GM21529 (cell line): ENCODE measurements around the gene F2RL1.
"Not testable (repeated sequence)": the region's sequence is repeated elsewhere in the genome, so short reads cannot be mapped to it uniquely, and the experiment has no call there.

Experiments used
- ATAC-seq: cut with Tn5 transposase; IDR thresholded peaks from one replicate; pipeline ENCODE4 v1.9.1; 2021; ENCODE audit not compliant: unreplicated experiment

Gene F2RL1

GRCh38 chr5:76818844-76819831 is at the start of gene F2RL1:
Gene F2RL1, plus strand, starts transcription at chr5:76819030. Its CDS starts 153 bp downstream, at chr5:76819183.
- ATAC-seq, result no peak

GRCh38 chr5:76771041-76771440 is 47.8 kb upstream of the F2RL1 start:
- ATAC-seq, result not testable (repeated sequence)

- ATAC-seq, result no peak
Measured at GRCh38 chr5:76771705-76772405, 47.0 kb upstream of the F2RL1 start.

GRCh38 chr5:76775921-76776320 is 42.9 kb upstream of the F2RL1 start:
- no peak for ATAC-seq

- ATAC-seq, result no peak
Measured at GRCh38 chr5:76776391-76776790, 42.4 kb upstream of the F2RL1 start.

GRCh38 chr5:76780616-76781015 is 38.2 kb upstream of the F2RL1 start:
- not testable (repeated sequence) for ATAC-seq

- ATAC-seq, result no peak
Measured at GRCh38 chr5:76781775-76782174, 37.1 kb upstream of the F2RL1 start.

- no peak for ATAC-seq
Measured at GRCh38 chr5:76782444-76782843, 36.4 kb upstream of the F2RL1 start.

- no peak for ATAC-seq
Measured at GRCh38 chr5:76787237-76787636, 31.6 kb upstream of the F2RL1 start.

GRCh38 chr5:76788362-76788761 is 30.5 kb upstream of the F2RL1 start:
- ATAC-seq, result no peak

GRCh38 chr5:76789275-76789674 is 29.6 kb upstream of the F2RL1 start:
- not testable (repeated sequence) for ATAC-seq

- no peak for ATAC-seq
Measured at GRCh38 chr5:76789991-76790581, 28.7 kb upstream of the F2RL1 start.

- ATAC-seq, result no peak
Measured at GRCh38 chr5:76790632-76791290, 28.1 kb upstream of the F2RL1 start.

- ATAC-seq, result no peak
Measured at GRCh38 chr5:76791461-76791860, 27.4 kb upstream of the F2RL1 start.

- no peak for ATAC-seq
Measured at GRCh38 chr5:76794871-76795270, 24.0 kb upstream of the F2RL1 start.

- ATAC-seq, result no peak
Measured at GRCh38 chr5:76799588-76799987, 19.2 kb upstream of the F2RL1 start.

- ATAC-seq, result no peak
Measured at GRCh38 chr5:76800579-76800978, 18.3 kb upstream of the F2RL1 start.

GRCh38 chr5:76801159-76801802 is 17.5 kb upstream of the F2RL1 start:
- no peak for ATAC-seq

- ATAC-seq, result no peak
Measured at GRCh38 chr5:76801803-76802195, 17.0 kb upstream of the F2RL1 start.

GRCh38 chr5:76804266-76804665 is 14.6 kb upstream of the F2RL1 start:
- ATAC-seq, result no peak
